Cardiac ventricle fibroblast (primary cell): ENCODE measurements around the gene SLC17A4. TPM values are rescaled to one million over a fixed set of nuclear protein-coding genes. Genes with fewer than 3 reads are reported as not detected.

Source experiments
- total RNA-seq: library from RNA; depleted of rRNA; stranded (reverse); fragments of >200 nt; gene quantifications from 2 replicates; pipeline ENCODE4 v1.2.3, GENCODE V29; 2015

The SLC17A4 gene, protein sequence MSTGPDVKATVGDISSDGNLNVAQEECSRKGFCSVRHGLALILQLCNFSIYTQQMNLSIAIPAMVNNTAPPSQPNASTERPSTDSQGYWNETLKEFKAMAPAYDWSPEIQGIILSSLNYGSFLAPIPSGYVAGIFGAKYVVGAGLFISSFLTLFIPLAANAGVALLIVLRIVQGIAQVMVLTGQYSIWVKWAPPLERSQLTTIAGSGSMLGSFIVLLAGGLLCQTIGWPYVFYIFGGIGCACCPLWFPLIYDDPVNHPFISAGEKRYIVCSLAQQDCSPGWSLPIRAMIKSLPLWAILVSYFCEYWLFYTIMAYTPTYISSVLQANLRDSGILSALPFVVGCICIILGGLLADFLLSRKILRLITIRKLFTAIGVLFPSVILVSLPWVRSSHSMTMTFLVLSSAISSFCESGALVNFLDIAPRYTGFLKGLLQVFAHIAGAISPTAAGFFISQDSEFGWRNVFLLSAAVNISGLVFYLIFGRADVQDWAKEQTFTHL
- not detected in 2 replicates for total RNA-seq

GRCh38 chr6:25754535-25754934 lies at the start of gene SLC17A4:
Gene SLC17A4 (plus strand): TSS chr6:25754742. CDS start chr6:25761963, 7,221 bp downstream.

Other genes with a start within 250 kb of the SLC17A4 start
- 1.1 and 1.3 TPM in 2 replicates for gene SCGN, start 102.5 kb upstream of the SLC17A4 start, total RNA-seq
- gene SLC17A1, start 77.3 kb downstream of the SLC17A4 start, total RNA-seq: not detected in 2 replicates
- gene SLC17A3, start 119.5 kb downstream of the SLC17A4 start, total RNA-seq: not detected in 2 replicates
- gene SLC17A2, start 175.9 kb downstream of the SLC17A4 start, total RNA-seq: not detected in 2 replicates
- gene TRIM38, start 208.1 kb downstream of the SLC17A4 start, total RNA-seq: 17.2 TPM in 2 replicates